Right lobe of liver (tissue), 6 donors: ENCODE data around the gene FGFR4. TPM values are rescaled to one million over a fixed set of nuclear protein-coding genes. Genes with fewer than 3 reads are reported as not detected.

Experiments used
- ATAC-seq, 4 donors: fragments of 200-7000 bp; cut with Tn5 transposase; one replicate each; pipeline ENCODE4 v1.9.1; 2020; ENCODE audit warnings: mild to moderate bottlenecking in 4 of 4, moderate library complexity in 4 of 4
- DNase-seq, 3 donors: peaks; one replicate each; pipeline ENCODE4 v3.0.0-alpha.2; 2020
- H3K27ac ChIP-seq, 3 donors: fragments of 200-600 bp; one replicate each; pipeline ENCODE4 v1.8.0; 2022
- H3K27me3 ChIP-seq, 2 donors: fragments of 200-600 bp; one replicate each; pipeline ENCODE4 v1.8.0; 2022
- H3K36me3 ChIP-seq, 4 donors: fragments of 200-600 bp; sonication (generic) in 1 of 4; one replicate each; pipeline versions ENCODE4 v1.5.1 to v1.8.0; 2017 to 2022; ENCODE audit warnings: control low read depth in 1 of 4
- H3K4me1 ChIP-seq, 4 donors: fragments of 200-600 bp; sonication (generic) in 1 of 4; one replicate each; pipeline versions ENCODE4 v1.5.1 to v1.8.0; 2017 to 2022; ENCODE audit warnings: control low read depth in 1 of 4
- H3K4me3 ChIP-seq, 3 donors: fragments of 200-600 bp; one replicate each; pipeline ENCODE4 v1.8.0; 2022
- H3K9me3 ChIP-seq, 4 donors: fragments of 200-600 bp; sonication (generic) in 1 of 4; one replicate each; pipeline versions ENCODE4 v1.5.1 to v1.8.0; 2017 to 2022; ENCODE audit warnings: control low read depth in 1 of 4
- CTCF ChIP-seq, 4 donors: fragments of 200-600 bp in 3 of 4; fragments of 450-650 bp in 1 of 4; IDR thresholded peaks; one replicate each; pipeline versions ENCODE4 v1.5.1 to v1.8.0; 2016 to 2022; ENCODE audit warnings: antibody characterized with exemption in 4 of 4, mild to moderate bottlenecking in 2 of 4
- POLR2A ChIP-seq: fragments of 450-650 bp; IDR thresholded peaks from one replicate; pipeline ENCODE4 v1.6.1; 2017; ENCODE audit warnings: antibody characterized with exemption, mild to moderate bottlenecking
- WGBS: methylation state at CpG from one replicate; pipeline ENCODE4 v1.1.6; 2018; ENCODE audit warnings: low coverage, low lambda C conversion rate; ENCODE audit not compliant: insufficient coverage; ENCODE audit errors: missing lambda C conversion rate; 5-methylcytosine and 5-hydroxymethylcytosine counted together
- intact Hi-C, 2 donors: fragments of 100-400 bp; cut with DNase I; formaldehyde crosslinking; loops; one replicate each; pipeline versions ENCODE4 v1.11.2 to v1.14.1; 2022
- total RNA-seq, 6 experiments: library from RNA; depleted of rRNA in 2 of 6; stranded (reverse); fragments of >200 nt in 2 of 6; fragmentation: NEBNext Ultra II Directional in 3 of 6; extraction: Animal tissue kit (Norgen Biotek cat#: 25700) in 3 of 6; gene quantifications; one replicate each; pipeline versions ENCODE4 v1.1.0 to v1.2.4, GENCODE V29; 2016 to 2023
- donor health status: DM: no; HTN: yes; CAD: no.
- donor health status: DM: no; HTN: no; CAD: no.
- donor health status: DM: no; HTN: no; CAD: no.
- donor health status: DM: no; HTN: yes; CAD: no.
- donor health status: DM: no; HTN: yes; CAD: no.

FGFR4 gene
- total RNA-seq, 6 experiments from 2014 or later = 38.9 to 73.3 (median 55.1) TPM

- TF ChIP-seq POLR2A = peak; percentile 71
- no peak for TF ChIP-seq CTCF (IDR thresholded peaks at IDR 0.05)
- H3K9me3 ChIP-seq = no peaks in the 10 kb centered on the region
- H3K4me1 ChIP-seq = peaks cover 0 to 31% (median 11%) of the 10 kb centered on the region in 4 donors
- H3K36me3 ChIP-seq = peaks cover 0 to 20% (median 9%) of the 10 kb centered on the region in 4 donors
- H3K27me3 ChIP-seq = no peaks in the 10 kb centered on the region
- peak; percentile 91 to 94 (median 93) for DNase-seq
- peak within 1 kb of the TSS; percentile 74 to 84 (median 74) for H3K27ac ChIP-seq
- intact Hi-C loops = no loop called here
- no CpG with 5 or more reads among the region's 93 CpGs for WGBS
- peak within 1 kb of the TSS; percentile 85 to 91 (median 89) for H3K4me3 ChIP-seq
- ATAC-seq = peak; percentile 77 to 87 (median 82)
Measured at GRCh38 chr5:177133096-177133852, 46.6 kb downstream of the FGFR4 start, which contains the start of gene NSD1. Gene NSD1 (plus strand): TSS chr5:177133773. CDS start chr5:177135104, 1,331 bp downstream.

GRCh38 chr5:177133853-177134696, 47.4 kb downstream of the FGFR4 start:
- intact Hi-C loops = no loop called here
- peaks cover 0 to 24% (median 11%) of the 10 kb centered on the region in 4 donors for H3K36me3 ChIP-seq
- H3K27me3 ChIP-seq = no peaks in the 10 kb centered on the region
- WGBS = 0% methylated on average over 16 of the region's 83 CpGs
- peak overlapping the region; percentile 50 to 74 (median 74) for H3K27ac ChIP-seq
- no peaks in the 10 kb centered on the region for H3K9me3 ChIP-seq
- peak overlapping the region; percentile 85 to 91 (median 89) for H3K4me3 ChIP-seq
- peak; percentile 58 to 73 (median 63) for DNase-seq
- ATAC-seq = peak; percentile 48 to 58 (median 52)
- TF ChIP-seq CTCF (IDR thresholded peaks at IDR 0.05) (no peak), POLR2A (peak; percentile 30)
- H3K4me1 ChIP-seq = peaks cover 0 to 31% (median 11%) of the 10 kb centered on the region in 4 donors

DNA sequence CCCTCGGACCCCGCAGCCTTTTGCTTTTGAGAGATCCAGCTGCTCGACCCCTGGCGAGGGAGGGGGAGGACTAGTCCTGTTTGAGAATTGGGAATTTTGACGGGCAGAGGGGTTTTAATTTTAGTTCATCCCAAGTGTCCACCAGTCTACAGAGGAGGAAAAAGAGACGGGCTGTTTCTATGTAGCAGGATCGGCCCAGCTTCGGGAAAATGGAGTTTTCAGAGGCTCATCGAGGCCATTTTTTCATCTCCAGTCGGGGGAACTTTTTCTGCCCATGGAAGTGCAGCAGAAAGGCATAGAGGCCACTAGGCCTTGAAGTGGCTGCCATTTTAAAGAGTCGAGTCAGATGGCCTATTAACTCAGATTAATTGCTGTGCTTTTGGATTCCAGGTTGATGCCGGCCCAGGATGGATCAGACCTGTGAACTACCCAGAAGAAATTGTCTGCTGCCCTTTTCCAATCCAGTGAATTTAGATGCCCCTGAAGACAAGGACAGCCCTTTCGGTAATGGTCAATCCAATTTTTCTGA, 48.0 kb downstream of the FGFR4 start:
- peak overlapping the region; percentile 85 to 91 (median 89) for H3K4me3 ChIP-seq
- peak in 1 of 3 donors; percentile 15 for DNase-seq
- no peaks in the 10 kb centered on the region for H3K9me3 ChIP-seq
- H3K4me1 ChIP-seq = peaks cover 0 to 31% (median 11%) of the 10 kb centered on the region in 4 donors
- peak overlapping the region; percentile 50 to 74 (median 74) for H3K27ac ChIP-seq
- no peak for TF ChIP-seq CTCF (IDR thresholded peaks at IDR 0.05)
- no peak for TF ChIP-seq POLR2A
- peaks cover 0 to 24% (median 11%) of the 10 kb centered on the region in 4 donors for H3K36me3 ChIP-seq
- intact Hi-C loops = no loop called here
- ATAC-seq = no peak
- H3K27me3 ChIP-seq = no peaks in the 10 kb centered on the region
- WGBS = 8% methylated on average over 8 of the region's 13 CpGs

DNA sequence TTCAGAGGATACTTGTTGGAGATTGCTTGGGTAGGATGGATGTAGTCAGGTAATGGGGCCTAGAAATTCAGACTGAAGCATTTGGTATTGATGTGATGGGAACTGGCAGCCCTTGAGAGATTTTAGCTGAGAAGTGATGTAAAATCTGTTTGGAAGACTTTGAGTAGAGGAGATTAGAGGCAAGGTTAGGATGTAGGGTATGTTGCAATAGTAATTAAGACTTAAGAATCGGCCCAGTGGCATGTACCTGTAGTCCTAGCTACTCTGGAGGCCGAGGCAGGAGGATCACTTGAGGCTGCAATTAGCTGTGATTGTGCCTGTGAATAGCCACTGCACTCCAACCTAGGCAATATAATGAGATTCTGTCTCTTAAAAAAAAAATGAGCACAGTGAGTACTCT, 53.6 kb downstream of the FGFR4 start:
- WGBS = 88% methylated on average over 2 of the region's 2 CpGs
- no peak overlapping the region for H3K4me3 ChIP-seq
- peaks cover 0 to 38% (median 17%) of the 10 kb centered on the region in 4 donors for H3K36me3 ChIP-seq
- no peak for ATAC-seq
- H3K4me1 ChIP-seq = peaks cover 0 to 23% (median 7%) of the 10 kb centered on the region in 4 donors
- H3K9me3 ChIP-seq = no peaks in the 10 kb centered on the region
- no peak for DNase-seq
- no peaks in the 10 kb centered on the region for H3K27me3 ChIP-seq
- H3K27ac ChIP-seq = no peak overlapping the region
- intact Hi-C loops = no loop called here
- TF ChIP-seq POLR2A (no peak), CTCF (IDR thresholded peaks at IDR 0.05) (no peak)
